ENCODE results near the gene PCGF3.

DNA sequence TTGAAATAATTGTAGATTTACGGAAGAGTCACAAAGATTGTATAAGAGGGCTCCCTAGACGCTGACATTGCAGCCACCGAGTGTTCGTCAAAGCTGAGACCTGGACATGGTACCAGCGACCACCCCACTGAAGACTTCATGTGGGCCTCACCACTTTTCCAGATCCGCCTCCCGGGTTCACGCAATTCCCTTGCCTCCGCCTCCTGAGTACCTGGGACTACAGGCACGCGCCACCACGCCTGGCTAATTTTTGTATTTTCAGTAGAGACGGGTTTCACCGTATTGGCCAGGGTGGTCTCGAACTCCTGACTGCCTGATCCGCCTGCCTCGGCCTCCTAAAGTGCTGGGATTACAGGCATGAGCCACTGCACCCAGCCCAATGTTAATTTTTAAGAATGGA lies 90.6 kb downstream of the PCGF3 start:
- TF ChIP-seq EZH2phosphoT487 (IDR thresholded peaks at IDR 0.05; ENCODE audit: insufficient read depth, low read depth) (no peak), EZH2 (IDR thresholded peaks at IDR 0.05; ENCODE audit: insufficient read depth, poor library complexity, severe bottlenecking) (no peak)

All from GM23248 (cell line).